Measurements from ENCODE around the gene NSMF. TPM values are rescaled to one million over a fixed set of nuclear protein-coding genes. Genes with fewer than 3 reads are reported as not detected.
A peak's percentile ranks its signal among the peaks of the same experiment; 100 is the strongest.

NSMF gene
- total and polyA plus RNA-seq, 9 donors: 9.9 to 31.1 (median 22.2) TPM

- DNase-seq: no peak
- H3K27me3 ChIP-seq (ENCODE audit: control insufficient read depth, insufficient read depth, low read length): peaks cover 8% of the 10 kb centered on the region
- no peaks in the 10 kb centered on the region for H3K36me3 ChIP-seq (ENCODE audit: control insufficient read depth, insufficient read depth, low read length)
- H3K27ac ChIP-seq (ENCODE audit: low read length): no peak overlapping the region
- H3K9me3 ChIP-seq (replicated peaks; ENCODE audit: control insufficient read depth, low read depth, low read length): no peaks in the 10 kb centered on the region
- H3K4me3 ChIP-seq (ENCODE audit: low read length): no peak overlapping the region
- 77% methylated on average over 11 of the region's 11 CpGs for WGBS (ENCODE audit: insufficient coverage)
- H3K4me1 ChIP-seq (ENCODE audit: control insufficient read depth, insufficient read depth, low read length): peaks cover 33% of the 10 kb centered on the region
Observed at GRCh38 chr9:137409515-137409914, 49.6 kb downstream of the NSMF start.

- no peak overlapping the region for H3K27ac ChIP-seq (ENCODE audit: low read length)
- 83% methylated on average over 18 of the region's 24 CpGs for WGBS (ENCODE audit: insufficient coverage)
- no peaks in the 10 kb centered on the region for H3K9me3 ChIP-seq (replicated peaks; ENCODE audit: control insufficient read depth, low read depth, low read length)
- H3K27me3 ChIP-seq (ENCODE audit: control insufficient read depth, insufficient read depth, low read length): peaks cover 8% of the 10 kb centered on the region
- H3K4me1 ChIP-seq (ENCODE audit: control insufficient read depth, insufficient read depth, low read length): peaks cover 31% of the 10 kb centered on the region
- no peak overlapping the region for H3K4me3 ChIP-seq (ENCODE audit: low read length)
- DNase-seq: no peak
- no peaks in the 10 kb centered on the region for H3K36me3 ChIP-seq (ENCODE audit: control insufficient read depth, insufficient read depth, low read length)
Observed at GRCh38 chr9:137408651-137409405, 50.3 kb downstream of the NSMF start.

- no peaks in the 10 kb centered on the region for H3K9me3 ChIP-seq (replicated peaks; ENCODE audit: control insufficient read depth, low read depth, low read length)
- peaks cover 8% of the 10 kb centered on the region for H3K27me3 ChIP-seq (ENCODE audit: control insufficient read depth, insufficient read depth, low read length)
- H3K4me1 ChIP-seq (ENCODE audit: control insufficient read depth, insufficient read depth, low read length): peaks cover 34% of the 10 kb centered on the region
- H3K36me3 ChIP-seq (ENCODE audit: control insufficient read depth, insufficient read depth, low read length): no peaks in the 10 kb centered on the region
- DNase-seq: peak; percentile 82
- H3K27ac ChIP-seq (ENCODE audit: low read length): peak overlapping the region; percentile 7
- WGBS (ENCODE audit: insufficient coverage): 26% methylated on average over 26 of the region's 31 CpGs
- H3K4me3 ChIP-seq (ENCODE audit: low read length): peak overlapping the region; percentile 30
Observed at GRCh38 chr9:137407590-137408300, 51.4 kb downstream of the NSMF start.

- Histone ChIP-seq H3K36me3 (ENCODE audit: control insufficient read depth, insufficient read depth, low read length) (no peaks in the 10 kb centered on the region), H3K27ac (ENCODE audit: low read length) (peak overlapping the region; percentile 7), H3K9me3 (replicated peaks; ENCODE audit: control insufficient read depth, low read depth, low read length) (no peaks in the 10 kb centered on the region), H3K27me3 (ENCODE audit: control insufficient read depth, insufficient read depth, low read length) (peaks cover 8% of the 10 kb centered on the region), H3K4me3 (ENCODE audit: low read length) (peak overlapping the region; percentile 30), H3K4me1 (ENCODE audit: control insufficient read depth, insufficient read depth, low read length) (peaks cover 31% of the 10 kb centered on the region)
- WGBS (ENCODE audit: insufficient coverage): 0% methylated on average over 62 of the region's 63 CpGs
- DNase-seq: peak; percentile 77
Observed at GRCh38 chr9:137406876-137407589, 52.1 kb downstream of the NSMF start.

- peaks cover 25% of the 10 kb centered on the region for H3K4me1 ChIP-seq (ENCODE audit: control insufficient read depth, insufficient read depth, low read length)
- no peaks in the 10 kb centered on the region for H3K36me3 ChIP-seq (ENCODE audit: control insufficient read depth, insufficient read depth, low read length)
- H3K27me3 ChIP-seq (ENCODE audit: control insufficient read depth, insufficient read depth, low read length): peaks cover 8% of the 10 kb centered on the region
- H3K4me3 ChIP-seq (ENCODE audit: low read length): no peak overlapping the region
- DNase-seq: no peak
- H3K9me3 ChIP-seq (replicated peaks; ENCODE audit: control insufficient read depth, low read depth, low read length): no peaks in the 10 kb centered on the region
- 47% methylated on average over 12 of the region's 20 CpGs for WGBS (ENCODE audit: insufficient coverage)
- H3K27ac ChIP-seq (ENCODE audit: low read length): no peak overlapping the region
Observed at GRCh38 chr9:137406085-137406760, 52.9 kb downstream of the NSMF start.

GRCh38 chr9:137405677-137406081 lies 53.5 kb downstream of the NSMF start:
- Histone ChIP-seq H3K27me3 (ENCODE audit: control insufficient read depth, insufficient read depth, low read length) (peaks cover 8% of the 10 kb centered on the region), H3K9me3 (replicated peaks; ENCODE audit: control insufficient read depth, low read depth, low read length) (no peaks in the 10 kb centered on the region), H3K4me1 (ENCODE audit: control insufficient read depth, insufficient read depth, low read length) (peaks cover 23% of the 10 kb centered on the region), H3K4me3 (ENCODE audit: low read length) (no peak overlapping the region), H3K36me3 (ENCODE audit: control insufficient read depth, insufficient read depth, low read length) (no peaks in the 10 kb centered on the region), H3K27ac (ENCODE audit: low read length) (no peak overlapping the region)
- no peak for DNase-seq
- WGBS (ENCODE audit: insufficient coverage): 88% methylated on average over 11 of the region's 11 CpGs

- Histone ChIP-seq H3K27ac (ENCODE audit: low read length) (no peak overlapping the region), H3K27me3 (ENCODE audit: control insufficient read depth, insufficient read depth, low read length) (peaks cover 8% of the 10 kb centered on the region), H3K9me3 (replicated peaks; ENCODE audit: control insufficient read depth, low read depth, low read length) (no peaks in the 10 kb centered on the region), H3K4me3 (ENCODE audit: low read length) (no peak overlapping the region), H3K36me3 (ENCODE audit: control insufficient read depth, insufficient read depth, low read length) (no peaks in the 10 kb centered on the region), H3K4me1 (ENCODE audit: control insufficient read depth, insufficient read depth, low read length) (peaks cover 23% of the 10 kb centered on the region)
- WGBS (ENCODE audit: insufficient coverage): 91% methylated on average over 22 of the region's 24 CpGs
- DNase-seq: no peak
Observed at GRCh38 chr9:137404961-137405567, 54.1 kb downstream of the NSMF start.

- no peaks in the 10 kb centered on the region for H3K9me3 ChIP-seq (replicated peaks; ENCODE audit: control insufficient read depth, low read depth, low read length)
- peaks cover 8% of the 10 kb centered on the region for H3K27me3 ChIP-seq (ENCODE audit: control insufficient read depth, insufficient read depth, low read length)
- H3K27ac ChIP-seq (ENCODE audit: low read length): no peak overlapping the region
- peaks cover 3% of the 10 kb centered on the region for H3K36me3 ChIP-seq (ENCODE audit: control insufficient read depth, insufficient read depth, low read length)
- peaks cover 23% of the 10 kb centered on the region for H3K4me1 ChIP-seq (ENCODE audit: control insufficient read depth, insufficient read depth, low read length)
- 94% methylated on average over 14 of the region's 15 CpGs for WGBS (ENCODE audit: insufficient coverage)
- no peak for DNase-seq
- no peak overlapping the region for H3K4me3 ChIP-seq (ENCODE audit: low read length)
Observed at GRCh38 chr9:137403269-137403668, 55.9 kb downstream of the NSMF start.

GRCh38 chr9:137402746-137403145 lies 56.4 kb downstream of the NSMF start:
- no peak overlapping the region for H3K27ac ChIP-seq (ENCODE audit: low read length)
- no peak overlapping the region for H3K4me3 ChIP-seq (ENCODE audit: low read length)
- WGBS (ENCODE audit: insufficient coverage): 82% methylated on average over 4 of the region's 11 CpGs

More at GRCh38 chr9:137402746-137403145, 56.4 kb downstream of the NSMF start:
- peaks cover 3% of the 10 kb centered on the region for H3K36me3 ChIP-seq (ENCODE audit: control insufficient read depth, insufficient read depth, low read length)
- DNase-seq: no peak
- peaks cover 8% of the 10 kb centered on the region for H3K27me3 ChIP-seq (ENCODE audit: control insufficient read depth, insufficient read depth, low read length)
- no peaks in the 10 kb centered on the region for H3K9me3 ChIP-seq (replicated peaks; ENCODE audit: control insufficient read depth, low read depth, low read length)
- H3K4me1 ChIP-seq (ENCODE audit: control insufficient read depth, insufficient read depth, low read length): peaks cover 20% of the 10 kb centered on the region
